ELR (cell line): ENCODE data around the gene ASXL1.

ENCODE experiments used
- DNase-seq: peaks from one replicate; pipeline ENCODE4 v3.0.0-alpha.2; 2015; ENCODE audit warnings: low read depth

The ASXL1 gene

DNA sequence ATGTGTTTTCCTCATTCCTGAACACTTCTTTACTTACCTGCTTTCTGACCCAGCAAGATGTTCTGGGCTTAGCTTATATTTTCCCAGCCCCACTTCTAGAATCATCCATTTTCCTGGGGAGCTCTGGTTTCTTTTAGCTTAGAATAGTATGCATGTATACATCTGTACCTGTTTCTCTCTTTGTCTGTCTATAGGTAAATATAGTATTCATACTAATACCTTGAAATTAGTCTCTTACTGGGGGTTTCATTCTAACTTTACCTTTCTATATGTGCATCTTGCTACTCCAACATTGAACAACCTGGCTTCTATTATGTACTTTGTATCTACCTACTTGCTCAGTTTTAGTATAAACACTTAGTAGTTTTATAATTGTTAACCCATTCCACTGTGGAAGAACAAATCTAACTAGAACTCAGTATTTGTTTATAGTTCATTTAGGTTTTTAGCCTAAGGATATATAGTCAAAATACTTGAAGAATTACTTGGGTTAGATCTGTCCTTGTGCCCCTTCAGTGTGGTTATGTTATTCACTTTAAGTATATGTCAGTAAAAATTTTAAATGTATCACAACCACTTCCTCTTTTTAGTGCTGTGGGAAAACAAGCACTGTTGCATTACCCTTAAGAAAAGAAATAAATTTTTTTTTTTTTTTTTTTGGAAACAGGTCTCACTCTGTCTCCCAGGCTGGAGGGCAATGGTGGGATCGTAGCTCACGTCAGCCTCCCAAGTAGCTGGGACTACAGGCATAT is 54.0 kb downstream of the ASXL1 start:
- DNase-seq: peak; percentile 52

- no peak for DNase-seq
Measured at GRCh38 chr20:32415494-32415893, 57.4 kb downstream of the ASXL1 start.

GRCh38 chr20:32416206-32416605 is 58.1 kb downstream of the ASXL1 start:
- no peak for DNase-seq

- no peak for DNase-seq
Measured at GRCh38 chr20:32418376-32418775, 60.2 kb downstream of the ASXL1 start.

DNA sequence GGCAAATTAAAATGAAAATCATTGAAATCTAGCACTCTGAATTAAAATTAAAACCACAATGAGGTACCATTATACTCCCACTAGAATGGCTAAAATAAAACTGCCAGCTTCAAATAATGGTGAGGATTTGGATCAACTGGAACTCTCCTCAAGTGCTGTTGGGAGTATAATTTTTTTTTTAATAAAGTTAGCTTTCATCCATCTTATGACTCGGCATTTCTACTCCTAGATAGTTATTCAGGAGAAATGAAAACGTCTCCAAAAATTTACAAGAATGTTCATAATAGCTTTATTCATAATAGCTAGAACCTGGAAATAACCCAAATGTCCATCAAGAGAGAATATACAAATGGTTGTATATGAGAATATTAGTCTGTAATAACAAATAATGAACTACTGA is 63.2 kb downstream of the ASXL1 start:
- DNase-seq: no peak

GRCh38 chr20:32427996-32428395 is 69.9 kb downstream of the ASXL1 start:
- no peak for DNase-seq

DNA sequence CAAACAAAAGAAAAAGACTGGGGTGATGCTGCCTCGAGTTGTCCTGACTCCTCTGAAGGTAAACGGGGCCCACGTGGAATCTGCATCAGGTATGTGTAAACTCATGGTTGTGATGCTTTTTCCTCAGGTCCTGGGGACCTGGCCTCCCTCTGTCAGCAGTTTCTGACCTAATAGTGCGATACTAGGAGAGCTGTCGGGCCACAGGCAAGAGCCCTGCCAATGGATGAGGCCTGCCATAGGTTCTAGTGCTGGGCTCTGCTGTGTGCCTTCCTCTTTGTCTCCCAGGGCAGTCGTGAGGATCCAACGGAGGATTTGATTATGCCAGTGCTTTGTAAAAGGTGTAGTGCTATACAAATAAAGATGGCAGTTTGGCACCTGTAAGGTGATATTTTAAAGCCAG is 71.2 kb downstream of the ASXL1 start:
- DNase-seq: no peak

- DNase-seq: no peak
Measured at GRCh38 chr20:32429745-32430360, 71.7 kb downstream of the ASXL1 start.

DNA sequence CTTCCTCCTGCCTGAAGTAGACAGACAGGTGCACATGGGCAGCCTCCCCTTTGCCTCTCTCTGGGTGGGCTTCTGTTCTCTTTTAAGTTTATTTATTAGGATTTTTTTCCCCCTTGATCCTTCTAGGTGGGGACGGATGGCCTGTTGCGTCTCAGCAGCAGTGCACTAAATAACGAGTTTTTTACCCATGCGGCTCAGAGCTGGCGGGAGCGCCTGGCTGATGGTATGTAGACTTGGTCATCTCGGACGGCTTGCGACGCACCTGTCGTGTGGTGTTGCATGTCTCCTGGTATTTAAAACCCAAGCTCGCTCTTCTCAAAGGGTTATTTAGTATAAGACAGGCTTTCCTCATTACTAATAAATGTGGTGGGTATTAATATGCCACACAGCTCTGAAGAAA is 73.3 kb downstream of the ASXL1 start:
- DNase-seq: no peak

DNA sequence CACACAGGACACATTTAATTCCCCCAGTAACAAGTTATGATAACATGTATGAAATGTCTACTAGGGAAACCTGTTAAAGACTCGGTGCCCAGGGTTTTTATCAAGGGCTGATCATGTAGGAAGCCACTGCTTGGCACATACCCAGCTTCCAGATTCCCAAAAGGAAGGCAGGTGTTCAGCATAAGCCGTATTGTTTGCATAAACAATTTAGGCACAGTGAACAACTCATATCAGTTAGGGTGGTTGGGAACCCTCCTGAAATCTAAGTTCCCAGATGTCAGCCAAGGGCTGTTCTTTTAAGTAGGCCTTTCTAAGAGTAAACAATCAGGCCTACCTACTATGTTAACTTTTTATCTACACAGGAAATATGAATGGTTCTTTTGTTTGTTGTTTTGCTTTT is 74.1 kb downstream of the ASXL1 start:
- no peak for DNase-seq

DNA sequence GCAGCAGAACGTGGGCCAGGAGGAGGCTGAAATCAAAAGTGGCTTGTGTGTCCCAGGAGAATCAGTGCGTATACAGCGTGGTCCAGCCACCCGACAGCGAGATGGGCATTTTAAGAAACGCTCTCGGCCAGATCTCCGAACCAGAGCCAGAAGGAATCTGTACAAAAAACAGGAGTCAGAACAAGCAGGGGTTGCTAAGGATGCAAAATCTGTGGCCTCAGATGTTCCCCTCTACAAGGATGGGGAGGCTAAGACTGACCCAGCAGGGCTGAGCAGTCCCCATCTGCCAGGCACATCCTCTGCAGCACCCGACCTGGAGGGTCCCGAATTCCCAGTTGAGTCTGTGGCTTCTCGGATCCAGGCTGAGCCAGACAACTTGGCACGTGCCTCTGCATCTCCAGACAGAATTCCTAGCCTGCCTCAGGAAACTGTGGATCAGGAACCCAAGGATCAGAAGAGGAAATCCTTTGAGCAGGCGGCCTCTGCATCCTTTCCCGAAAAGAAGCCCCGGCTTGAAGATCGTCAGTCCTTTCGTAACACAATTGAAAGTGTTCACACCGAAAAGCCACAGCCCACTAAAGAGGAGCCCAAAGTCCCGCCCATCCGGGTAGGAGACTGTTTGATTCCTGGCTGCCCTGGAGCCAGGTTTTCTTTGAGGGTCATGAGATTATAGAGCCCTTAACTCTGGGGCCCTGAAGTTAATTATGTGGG is 75.3 kb downstream of the ASXL1 start:
- DNase-seq: no peak

DNA sequence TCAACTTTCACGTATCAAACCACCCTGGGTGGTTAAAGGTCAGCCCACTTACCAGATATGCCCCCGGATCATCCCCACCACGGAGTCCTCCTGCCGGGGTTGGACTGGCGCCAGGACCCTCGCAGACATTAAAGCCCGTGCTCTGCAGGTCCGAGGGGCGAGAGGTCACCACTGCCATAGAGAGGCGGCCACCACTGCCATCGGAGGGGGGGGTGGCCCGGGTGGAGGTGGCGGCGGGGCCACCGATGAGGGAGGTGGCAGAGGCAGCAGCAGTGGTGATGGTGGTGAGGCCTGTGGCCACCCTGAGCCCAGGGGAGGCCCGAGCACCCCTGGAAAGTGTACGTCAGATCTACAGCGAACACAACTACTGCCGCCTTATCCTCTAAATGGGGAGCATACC is 76.3 kb downstream of the ASXL1 start:
- no peak for DNase-seq

GRCh38 chr20:32435449-32436107 is 77.4 kb downstream of the ASXL1 start:
- DNase-seq: no peak

GRCh38 chr20:32436142-32436861 is 78.2 kb downstream of the ASXL1 start:
- DNase-seq: no peak

DNA sequence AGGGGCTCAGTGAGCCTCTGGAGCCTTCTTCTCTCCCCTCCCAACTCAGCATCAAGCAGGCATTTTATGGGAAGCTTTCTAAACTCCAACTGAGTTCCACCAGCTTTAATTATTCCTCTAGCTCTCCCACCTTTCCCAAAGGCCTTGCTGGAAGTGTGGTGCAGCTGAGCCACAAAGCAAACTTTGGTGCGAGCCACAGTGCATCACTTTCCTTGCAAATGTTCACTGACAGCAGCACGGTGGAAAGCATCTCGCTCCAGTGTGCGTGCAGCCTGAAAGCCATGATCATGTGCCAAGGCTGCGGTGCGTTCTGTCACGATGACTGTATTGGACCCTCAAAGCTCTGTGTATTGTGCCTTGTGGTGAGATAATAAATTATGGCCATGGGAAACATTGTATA is 78.8 kb downstream of the ASXL1 start:
- DNase-seq: no peak

GRCh38 chr20:32437391-32438074 is 79.4 kb downstream of the ASXL1 start:
- DNase-seq: peak; percentile 51

- no peak for DNase-seq
Measured at GRCh38 chr20:32438331-32438858, 80.3 kb downstream of the ASXL1 start.

GRCh38 chr20:32439132-32439829 is 81.2 kb downstream of the ASXL1 start:
- DNase-seq: peak; percentile 84

DNA sequence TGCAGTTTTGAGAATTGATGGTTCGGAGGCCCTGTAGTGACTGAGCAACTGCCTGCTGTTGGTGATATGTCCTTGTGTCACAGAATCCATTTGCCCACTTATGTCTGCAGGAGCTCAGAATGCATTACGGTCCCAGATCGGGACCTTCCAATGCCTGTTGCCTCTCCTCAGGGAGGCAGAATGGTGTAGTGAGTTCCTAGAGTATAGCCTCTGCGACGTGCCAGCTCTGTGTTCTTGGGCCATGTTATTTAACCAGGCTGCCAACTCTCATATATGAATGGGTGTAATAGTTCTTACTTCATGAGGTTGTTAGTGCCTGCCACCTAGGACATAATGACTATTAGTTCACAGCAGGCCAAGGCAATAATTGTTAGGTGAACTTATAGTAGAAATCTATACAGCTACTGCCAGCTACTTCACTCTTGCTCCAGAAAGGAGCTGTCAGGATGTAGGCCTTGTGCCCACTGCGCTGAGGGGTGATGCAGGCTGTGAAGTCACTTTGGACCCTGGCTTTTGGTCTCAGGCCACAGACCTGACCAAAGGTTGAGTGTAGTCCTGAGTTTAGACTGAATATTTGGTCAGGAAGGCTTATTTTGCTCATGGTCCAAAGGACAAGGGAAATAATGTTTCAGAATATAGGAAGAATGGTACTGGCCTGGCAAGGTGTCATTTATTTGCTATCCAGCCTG is 82.1 kb downstream of the ASXL1 start:
- no peak for DNase-seq

GRCh38 chr20:32440758-32441078 is 82.6 kb downstream of the ASXL1 start:
- no peak for DNase-seq
